Fibroblast of mammary gland (primary cell): ENCODE results near the gene RNASEL.
"Not testable (repeated sequence)": the region's sequence is repeated elsewhere in the genome, so short reads cannot be mapped to it uniquely, and the experiment has no call there.

Source experiments
- DNase-seq: peaks from one replicate; pipeline ENCODE4 v3.0.0-alpha.2; 2010; ENCODE audit warnings: low read depth
- H3K4me3 ChIP-seq: 2 replicates; pipeline ENCODE4 v1.5.1; 2011; ENCODE audit warnings: low read depth, mild to moderate bottlenecking, low read length, moderate library complexity; ENCODE audit not compliant: control insufficient read depth
- TF ChIP-seq, protein P1 (sequence below): conservative IDR thresholded peaks from 2 replicates; pipeline ENCODE4 v1.5.1; 2011; ENCODE audit warnings: low read depth, low read length, inconsistent platforms; ENCODE audit not compliant: control insufficient read depth, insufficient read depth

RNASEL gene

DNA sequence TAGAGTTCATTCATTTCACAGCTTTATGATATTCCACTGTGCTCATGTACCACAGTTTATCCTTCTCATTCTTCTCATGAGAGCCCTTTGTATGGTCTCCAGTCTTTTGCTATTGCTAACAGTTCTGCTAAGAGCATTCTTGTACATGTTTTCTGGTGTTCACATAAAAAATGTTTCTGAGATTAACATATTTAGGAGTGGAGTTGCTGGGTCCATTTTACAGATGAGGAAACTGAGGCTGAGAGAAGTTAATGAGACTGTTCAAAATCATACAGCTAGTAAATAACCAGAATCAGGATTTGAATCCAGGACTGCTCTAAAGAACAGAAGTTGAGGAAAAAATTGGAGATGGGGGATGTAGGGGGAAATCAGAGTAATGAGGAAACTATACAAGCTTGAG, 44.0 kb upstream of the RNASEL start:
- TF ChIP-seq, protein P1, sequence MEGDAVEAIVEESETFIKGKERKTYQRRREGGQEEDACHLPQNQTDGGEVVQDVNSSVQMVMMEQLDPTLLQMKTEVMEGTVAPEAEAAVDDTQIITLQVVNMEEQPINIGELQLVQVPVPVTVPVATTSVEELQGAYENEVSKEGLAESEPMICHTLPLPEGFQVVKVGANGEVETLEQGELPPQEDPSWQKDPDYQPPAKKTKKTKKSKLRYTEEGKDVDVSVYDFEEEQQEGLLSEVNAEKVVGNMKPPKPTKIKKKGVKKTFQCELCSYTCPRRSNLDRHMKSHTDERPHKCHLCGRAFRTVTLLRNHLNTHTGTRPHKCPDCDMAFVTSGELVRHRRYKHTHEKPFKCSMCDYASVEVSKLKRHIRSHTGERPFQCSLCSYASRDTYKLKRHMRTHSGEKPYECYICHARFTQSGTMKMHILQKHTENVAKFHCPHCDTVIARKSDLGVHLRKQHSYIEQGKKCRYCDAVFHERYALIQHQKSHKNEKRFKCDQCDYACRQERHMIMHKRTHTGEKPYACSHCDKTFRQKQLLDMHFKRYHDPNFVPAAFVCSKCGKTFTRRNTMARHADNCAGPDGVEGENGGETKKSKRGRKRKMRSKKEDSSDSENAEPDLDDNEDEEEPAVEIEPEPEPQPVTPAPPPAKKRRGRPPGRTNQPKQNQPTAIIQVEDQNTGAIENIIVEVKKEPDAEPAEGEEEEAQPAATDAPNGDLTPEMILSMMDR: no peak
- DNase-seq: no peak
- no peak overlapping the region for H3K4me3 ChIP-seq

DNA sequence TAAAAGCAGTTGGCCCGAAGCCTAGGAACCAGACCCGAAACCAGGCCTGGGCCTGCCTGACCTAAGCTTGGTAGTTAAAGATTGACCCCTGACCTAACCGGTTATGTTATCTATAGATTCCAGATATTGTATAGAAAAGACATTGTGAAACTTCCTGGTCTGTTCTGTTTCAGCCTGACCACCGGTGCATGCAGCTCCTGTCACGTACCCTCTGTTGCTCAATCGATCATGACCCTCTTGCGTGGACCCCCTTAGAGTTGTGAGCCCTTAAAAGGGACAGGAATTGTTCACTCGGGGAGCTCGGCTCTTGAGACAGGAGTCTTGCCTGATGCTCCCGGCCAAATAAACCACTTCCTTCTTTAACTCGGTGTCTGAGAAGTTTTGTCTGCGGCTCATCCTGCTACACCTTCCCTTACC, 43.4 kb upstream of the RNASEL start:
- not testable (repeated sequence) for DNase-seq, H3K4me3 ChIP-seq

DNA sequence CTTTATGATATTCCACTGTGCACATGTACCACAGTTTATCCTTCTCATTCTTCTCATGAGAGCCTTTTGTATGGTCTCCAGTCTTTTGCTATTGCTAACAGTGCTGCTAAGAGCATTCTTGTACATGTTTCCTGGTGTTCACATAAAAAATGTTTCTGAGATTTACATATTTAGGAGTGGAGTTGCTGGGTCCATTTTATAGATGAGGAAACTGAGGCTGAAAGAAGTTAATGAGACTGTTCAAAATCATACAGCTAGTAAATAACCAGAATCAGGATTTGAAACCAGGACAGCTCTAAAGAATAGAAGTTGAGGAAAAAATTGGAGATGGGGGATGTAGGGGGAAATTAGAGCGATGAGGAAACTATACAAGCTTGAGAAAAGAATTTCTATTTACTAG, 42.9 kb upstream of the RNASEL start:
- no peak overlapping the region for H3K4me3 ChIP-seq
- no peak for DNase-seq
- TF ChIP-seq, protein P1: no peak

DNA sequence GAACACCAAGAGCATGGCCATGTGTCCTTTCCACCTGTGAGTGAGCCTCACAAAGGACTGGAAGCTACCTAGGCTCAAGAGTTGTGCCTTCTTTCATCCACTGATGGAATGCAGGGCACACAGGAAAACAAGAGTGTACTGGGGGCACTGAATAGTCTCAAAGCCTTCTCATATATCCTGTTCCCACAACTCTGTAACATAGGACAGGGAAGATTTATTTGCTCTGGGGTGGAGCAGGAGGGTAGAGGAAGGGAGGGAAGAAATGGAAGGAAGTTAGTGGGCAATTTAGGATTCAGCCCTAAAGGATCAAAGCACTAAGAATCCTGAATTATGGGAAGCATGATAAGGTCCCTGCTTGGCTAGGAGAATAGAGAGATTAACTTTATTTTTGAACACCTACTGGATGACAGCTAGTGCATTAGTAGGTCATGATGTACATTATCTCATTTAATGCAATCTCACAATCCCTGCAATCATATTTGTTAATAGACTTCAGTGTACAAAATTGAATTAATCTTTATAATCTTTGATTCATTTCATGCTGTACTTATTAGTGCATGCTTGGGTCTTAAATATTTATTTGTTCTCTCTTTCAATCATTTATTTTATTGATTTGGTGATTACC, 42.1 kb upstream of the RNASEL start:
- TF ChIP-seq, protein P1: no peak
- no peak overlapping the region for H3K4me3 ChIP-seq

DNA sequence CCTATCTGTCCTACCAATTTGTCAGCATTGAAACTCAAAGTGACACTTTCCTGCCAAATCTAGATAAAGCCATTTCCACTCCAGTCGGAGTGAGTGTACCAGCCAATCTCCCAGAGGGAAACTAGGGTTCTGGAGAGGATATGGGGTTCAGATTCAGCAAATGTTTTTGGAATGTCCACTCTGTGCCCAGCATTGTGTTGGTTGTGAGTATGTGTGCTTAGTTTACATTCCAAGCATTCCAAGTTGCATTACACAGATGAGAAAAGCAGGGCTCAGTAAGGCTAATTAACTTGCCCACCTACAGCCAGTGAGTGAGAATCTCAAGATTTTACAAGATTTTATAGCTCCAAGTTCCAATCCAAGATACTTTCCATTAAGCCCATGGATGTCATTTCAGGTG, 41.5 kb upstream of the RNASEL start:
- no peak for DNase-seq
- TF ChIP-seq, protein P1: no peak
- H3K4me3 ChIP-seq: no peak overlapping the region

More for the DNA sequence above, 42.1 kb upstream of the RNASEL start:
- no peak for DNase-seq

DNA sequence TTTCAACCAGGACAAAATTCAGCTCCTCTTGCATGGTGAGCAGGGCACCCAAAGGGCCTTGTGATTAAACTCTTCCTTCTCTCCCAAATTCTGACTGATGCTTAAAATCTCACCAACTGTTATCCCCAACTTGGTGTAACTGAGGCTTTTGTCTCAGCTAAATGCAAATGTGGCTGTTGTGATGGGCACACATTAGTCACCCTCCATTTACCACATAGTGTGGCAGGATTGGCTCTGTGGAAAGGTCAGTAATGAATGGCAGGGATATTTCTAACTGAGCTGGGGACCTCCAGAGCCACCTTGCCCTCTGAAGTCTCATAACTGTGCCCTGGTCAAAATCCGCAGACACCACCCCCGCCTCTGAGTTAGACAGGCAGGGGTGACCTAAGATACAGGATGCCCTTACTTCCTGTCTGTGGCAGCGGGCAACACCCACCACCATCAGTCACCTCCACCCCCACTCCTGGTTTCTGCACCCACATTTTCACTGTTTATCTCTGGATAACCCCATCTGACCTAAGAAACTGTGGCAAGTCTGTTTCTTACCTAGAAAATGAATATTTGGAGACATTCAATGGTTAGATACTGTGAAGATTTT, 40.5 kb upstream of the RNASEL start:
- TF ChIP-seq, protein P1: no peak
- no peak for DNase-seq
- no peak overlapping the region for H3K4me3 ChIP-seq

DNA sequence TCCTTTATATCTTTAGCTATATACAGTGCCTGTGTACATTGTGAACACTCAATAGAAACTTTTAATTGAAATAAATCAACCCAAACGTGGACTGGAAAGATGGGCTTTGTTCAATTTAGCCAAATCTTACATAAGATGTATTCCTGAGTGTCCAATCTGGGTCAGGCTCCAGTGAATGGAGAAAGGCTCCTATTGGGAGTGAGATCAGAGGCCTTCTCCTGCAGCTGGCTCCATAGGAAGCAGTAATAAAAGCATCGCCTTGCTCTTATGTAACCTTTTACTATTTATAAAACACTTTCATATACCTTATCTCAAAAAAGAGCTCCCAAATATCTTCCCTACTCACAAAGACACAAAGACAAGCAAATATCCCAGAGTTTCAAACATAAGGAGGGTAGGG, 40.0 kb upstream of the RNASEL start:
- TF ChIP-seq, protein P1: no peak
- no peak overlapping the region for H3K4me3 ChIP-seq
- no peak for DNase-seq
